PC-9 (cell line): ENCODE measurements around the gene ABCC3.

Experiments used
- CTCF ChIP-seq: fragments of 200-600 bp; sonication (generic); conservative IDR thresholded peaks from 2 replicates; pipeline ENCODE4 v1.6.1; 2017; ENCODE audit warnings: mixed run types, antibody characterized with exemption, mild to moderate bottlenecking, moderate library complexity
- EZH2 ChIP-seq: fragments of 200-600 bp; sonication (generic); IDR thresholded peaks from 2 replicates; pipeline ENCODE4 v1.8.0; 2017; ENCODE audit warnings: antibody characterized with exemption, low read depth

GRCh38 chr17:50585891-50586290 is 48.8 kb upstream of the ABCC3 start:
- TF ChIP-seq CTCF (no peak), EZH2 (no peak)
